Activated naive CD8-positive, alpha-beta T cell (primary cell): Measurements from ENCODE around the gene PLAAT4.
"Not testable (repeated sequence)": the region's sequence is repeated elsewhere in the genome, so short reads cannot be mapped to it uniquely, and the experiment has no call there.

ENCODE experiments used
- H3K27ac Mint-ChIP-seq: one replicate; pipeline ENCODE4 v1.8.0; 2021; ENCODE audit warnings: mixed read lengths
- H3K27me3 Mint-ChIP-seq: one replicate; pipeline ENCODE4 v1.8.0; 2021; ENCODE audit warnings: mixed read lengths
- H3K36me3 Mint-ChIP-seq: one replicate; pipeline ENCODE4 v1.8.0; 2021; ENCODE audit warnings: mixed read lengths
- H3K4me1 Mint-ChIP-seq: one replicate; pipeline ENCODE4 v1.8.0; 2021; ENCODE audit warnings: low read depth, mixed read lengths
- H3K4me3 Mint-ChIP-seq: one replicate; pipeline ENCODE4 v1.8.0; 2021; ENCODE audit warnings: mild to moderate bottlenecking, mixed read lengths
- H3K9me3 Mint-ChIP-seq: one replicate; pipeline ENCODE4 v1.8.0; 2021; ENCODE audit warnings: low read depth, mixed read lengths

PLAAT4 gene

DNA sequence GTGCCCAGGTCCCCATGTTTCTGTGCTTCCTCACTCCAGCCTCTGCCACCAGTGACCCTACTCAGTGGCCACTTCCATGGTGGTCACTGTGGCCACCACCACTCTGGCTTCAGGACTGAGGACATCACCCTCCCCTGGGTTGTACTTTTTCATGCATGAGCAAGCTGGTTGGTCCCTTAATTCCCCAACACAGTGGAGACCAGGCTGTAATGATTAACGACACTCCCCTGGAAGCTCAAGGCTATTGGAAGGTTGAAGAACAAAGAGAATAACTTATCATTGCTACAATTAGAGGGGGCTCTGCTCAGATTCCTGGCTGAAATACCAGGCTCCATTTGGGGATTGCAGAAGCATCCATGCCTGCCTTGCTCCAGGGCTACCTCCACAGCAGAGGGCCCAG is 10.5 kb downstream of the PLAAT4 start:
- Mint-ChIP-seq H3K27me3 (no peaks in the 10 kb centered on the region), H3K36me3 (peaks cover 2% of the 10 kb centered on the region), H3K27ac (peak overlapping the region; percentile 68), H3K4me1 (peaks cover 49% of the 10 kb centered on the region), H3K9me3 (no peaks in the 10 kb centered on the region), H3K4me3 (no peak overlapping the region)

- Mint-ChIP-seq H3K36me3 (peaks cover under 1% of the 10 kb centered on the region), H3K4me1 (peaks cover 48% of the 10 kb centered on the region), H3K4me3 (no peak overlapping the region)
Observed at GRCh38 chr11:63548178-63548577, 11.6 kb downstream of the PLAAT4 start.

GRCh38 chr11:63549411-63549810 is 12.8 kb downstream of the PLAAT4 start:
- H3K4me3 Mint-ChIP-seq: peak overlapping the region; percentile 54
- H3K27me3 Mint-ChIP-seq: no peaks in the 10 kb centered on the region
- no peaks in the 10 kb centered on the region for H3K36me3 Mint-ChIP-seq
- peak overlapping the region; percentile 83 for H3K27ac Mint-ChIP-seq
- H3K4me1 Mint-ChIP-seq: peaks cover 50% of the 10 kb centered on the region
- no peaks in the 10 kb centered on the region for H3K9me3 Mint-ChIP-seq

More at GRCh38 chr11:63548178-63548577, 11.6 kb downstream of the PLAAT4 start:
- Mint-ChIP-seq H3K9me3 (no peaks in the 10 kb centered on the region), H3K27me3 (no peaks in the 10 kb centered on the region), H3K27ac (peak overlapping the region; percentile 58)

GRCh38 chr11:63550156-63550700 is 13.6 kb downstream of the PLAAT4 start:
- not testable (repeated sequence) for H3K36me3 Mint-ChIP-seq, H3K27ac Mint-ChIP-seq, H3K9me3 Mint-ChIP-seq, H3K27me3 Mint-ChIP-seq
- peaks cover 56% of the 10 kb centered on the region for H3K4me1 Mint-ChIP-seq
- H3K4me3 Mint-ChIP-seq: peak overlapping the region; percentile 91

- Mint-ChIP-seq H3K4me3 (peak overlapping the region; percentile 91), H3K36me3 (no peaks in the 10 kb centered on the region), H3K27ac (peak overlapping the region; percentile 99), H3K9me3 (no peaks in the 10 kb centered on the region), H3K4me1 (peaks cover 63% of the 10 kb centered on the region), H3K27me3 (no peaks in the 10 kb centered on the region)
Observed at GRCh38 chr11:63551091-63551888, 14.7 kb downstream of the PLAAT4 start.

DNA sequence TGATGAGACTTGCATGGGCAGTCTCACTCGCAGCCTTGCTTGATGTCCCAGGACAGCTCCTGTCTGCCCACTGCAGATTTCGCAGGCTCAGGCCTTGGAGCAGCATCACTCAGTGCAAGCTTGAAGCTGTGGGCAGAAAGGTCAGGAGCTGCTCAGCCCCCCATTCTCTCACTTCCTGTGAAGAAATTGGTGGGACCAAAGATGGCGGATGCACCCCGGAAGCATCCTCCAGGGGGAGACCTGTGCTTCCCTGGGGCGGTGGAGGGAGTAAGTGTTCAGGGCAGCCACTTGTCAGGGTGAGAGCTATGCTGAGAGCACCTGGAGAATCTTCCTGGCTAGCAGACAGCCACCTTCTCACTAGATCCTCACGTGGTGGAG is 15.3 kb downstream of the PLAAT4 start:
- Mint-ChIP-seq H3K4me1 (peaks cover 69% of the 10 kb centered on the region), H3K36me3 (no peaks in the 10 kb centered on the region), H3K27me3 (no peaks in the 10 kb centered on the region), H3K4me3 (peak overlapping the region; percentile 91), H3K27ac (peak overlapping the region; percentile 99), H3K9me3 (no peaks in the 10 kb centered on the region)

- peaks cover 74% of the 10 kb centered on the region for H3K4me1 Mint-ChIP-seq
- no peaks in the 10 kb centered on the region for H3K9me3 Mint-ChIP-seq
Observed at GRCh38 chr11:63552921-63553320, 16.3 kb downstream of the PLAAT4 start.

GRCh38 chr11:63553759-63554158 is 17.2 kb downstream of the PLAAT4 start:
- H3K4me1 Mint-ChIP-seq: peaks cover 73% of the 10 kb centered on the region
- peak overlapping the region; percentile 99 for H3K27ac Mint-ChIP-seq
- H3K4me3 Mint-ChIP-seq: peak overlapping the region; percentile 91
- no peaks in the 10 kb centered on the region for H3K36me3 Mint-ChIP-seq
- no peaks in the 10 kb centered on the region for H3K9me3 Mint-ChIP-seq
- no peaks in the 10 kb centered on the region for H3K27me3 Mint-ChIP-seq

More at GRCh38 chr11:63552921-63553320, 16.3 kb downstream of the PLAAT4 start:
- H3K27me3 Mint-ChIP-seq: no peaks in the 10 kb centered on the region
- peak overlapping the region; percentile 91 for H3K4me3 Mint-ChIP-seq
- H3K36me3 Mint-ChIP-seq: no peaks in the 10 kb centered on the region
- H3K27ac Mint-ChIP-seq: peak overlapping the region; percentile 99

GRCh38 chr11:63554877-63555223 is 18.2 kb downstream of the PLAAT4 start:
- Mint-ChIP-seq H3K36me3 (no peaks in the 10 kb centered on the region), H3K4me3 (peak overlapping the region; percentile 31), H3K27ac (peak overlapping the region; percentile 80), H3K27me3 (no peaks in the 10 kb centered on the region), H3K9me3 (no peaks in the 10 kb centered on the region), H3K4me1 (peaks cover 73% of the 10 kb centered on the region)

DNA sequence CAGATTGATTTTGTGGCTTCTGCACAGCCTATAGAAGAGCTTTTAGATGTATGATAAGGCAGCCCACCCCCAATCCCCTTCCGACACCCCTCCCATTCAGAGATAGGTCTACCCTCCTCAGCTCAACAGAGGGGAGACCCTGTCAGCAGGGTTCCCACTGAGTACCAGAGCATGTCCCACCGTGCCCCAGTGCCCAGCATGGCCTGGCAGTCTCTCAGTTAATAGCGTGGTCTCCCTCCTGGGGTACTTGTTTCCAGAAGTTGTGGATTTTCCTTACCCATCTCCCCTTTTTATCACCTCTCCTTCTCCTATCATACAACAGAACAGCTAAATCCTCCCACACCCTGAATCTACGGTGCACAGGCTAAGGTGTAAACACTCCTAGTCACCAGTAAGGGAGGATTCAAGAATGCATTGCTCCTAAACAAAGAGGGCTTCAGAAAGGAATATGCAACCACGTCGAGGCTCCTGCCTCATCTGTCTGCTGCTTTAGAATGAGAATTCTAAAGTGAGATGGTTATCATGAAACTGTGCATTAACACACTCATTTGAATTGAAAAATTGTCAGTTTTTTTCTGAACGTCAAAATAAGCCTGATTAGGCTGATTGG is 19.9 kb downstream of the PLAAT4 start:
- Mint-ChIP-seq H3K27me3 (no peaks in the 10 kb centered on the region), H3K4me3 (no peak overlapping the region), H3K36me3 (no peaks in the 10 kb centered on the region), H3K27ac (no peak overlapping the region), H3K9me3 (no peaks in the 10 kb centered on the region), H3K4me1 (peaks cover 78% of the 10 kb centered on the region)

DNA sequence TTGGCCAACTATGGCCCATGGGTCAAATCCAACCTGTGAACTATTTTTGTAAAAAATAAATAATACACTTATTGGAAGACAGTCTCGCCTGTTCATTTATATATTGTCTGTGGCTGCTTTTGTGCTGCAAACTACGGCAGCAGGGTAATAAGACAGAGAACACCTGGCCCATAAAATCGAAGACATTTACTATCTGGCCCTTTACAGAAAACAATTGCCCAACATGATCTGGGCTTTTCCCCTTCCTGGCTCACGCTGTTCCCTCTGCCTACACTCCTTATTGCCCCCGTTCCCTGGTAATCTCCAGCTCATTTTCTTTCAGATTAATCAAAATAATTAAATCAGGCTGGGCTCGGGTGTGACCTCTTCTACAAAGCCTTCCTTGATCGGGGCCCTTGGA is 21.0 kb downstream of the PLAAT4 start:
- Mint-ChIP-seq H3K9me3 (no peaks in the 10 kb centered on the region), H3K36me3 (no peaks in the 10 kb centered on the region), H3K4me1 (peaks cover 77% of the 10 kb centered on the region), H3K27ac (no peak overlapping the region), H3K27me3 (no peaks in the 10 kb centered on the region), H3K4me3 (no peak overlapping the region)

- Mint-ChIP-seq H3K4me1 (peaks cover 68% of the 10 kb centered on the region), H3K4me3 (no peak overlapping the region), H3K36me3 (no peaks in the 10 kb centered on the region), H3K27ac (no peak overlapping the region), H3K27me3 (no peaks in the 10 kb centered on the region), H3K9me3 (no peaks in the 10 kb centered on the region)
Observed at GRCh38 chr11:63558459-63559157, 22.0 kb downstream of the PLAAT4 start.

DNA sequence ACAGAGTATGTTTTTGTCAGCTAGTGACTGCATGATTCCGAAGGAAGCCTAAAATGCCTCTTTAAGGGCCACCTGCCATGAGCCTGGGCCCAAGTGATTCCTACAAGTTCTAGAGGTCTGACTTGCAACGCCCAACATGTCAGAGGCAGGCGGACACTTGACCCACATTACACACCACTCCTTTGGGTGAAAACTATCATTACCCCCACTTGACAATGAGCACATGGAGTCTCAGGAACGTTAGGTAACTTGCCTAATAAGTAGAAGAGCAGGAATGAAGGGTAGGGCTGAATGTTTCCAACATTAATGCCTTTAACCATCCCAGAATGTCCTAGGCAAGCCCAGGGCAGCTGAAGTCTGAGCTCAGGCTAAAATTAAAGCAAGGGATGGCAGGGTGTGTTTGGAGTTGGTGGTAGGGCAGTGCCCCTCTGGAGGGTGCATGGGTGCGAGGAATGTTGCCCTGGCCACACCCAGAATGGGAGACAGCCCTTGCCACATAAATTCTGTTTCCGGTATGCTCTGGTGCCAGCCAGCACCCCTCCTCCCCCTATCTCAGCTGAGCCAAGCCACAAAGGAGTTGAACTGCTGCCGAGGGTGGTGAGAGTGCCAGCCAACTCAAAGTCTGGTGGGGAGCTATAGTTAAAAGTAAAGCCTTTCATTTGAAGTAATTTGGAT is 24.0 kb downstream of the PLAAT4 start:
- Mint-ChIP-seq H3K9me3 (no peaks in the 10 kb centered on the region), H3K27me3 (no peaks in the 10 kb centered on the region), H3K4me1 (peaks cover 64% of the 10 kb centered on the region), H3K4me3 (peak overlapping the region; percentile 52), H3K27ac (peak overlapping the region; percentile 81), H3K36me3 (no peaks in the 10 kb centered on the region)

DNA sequence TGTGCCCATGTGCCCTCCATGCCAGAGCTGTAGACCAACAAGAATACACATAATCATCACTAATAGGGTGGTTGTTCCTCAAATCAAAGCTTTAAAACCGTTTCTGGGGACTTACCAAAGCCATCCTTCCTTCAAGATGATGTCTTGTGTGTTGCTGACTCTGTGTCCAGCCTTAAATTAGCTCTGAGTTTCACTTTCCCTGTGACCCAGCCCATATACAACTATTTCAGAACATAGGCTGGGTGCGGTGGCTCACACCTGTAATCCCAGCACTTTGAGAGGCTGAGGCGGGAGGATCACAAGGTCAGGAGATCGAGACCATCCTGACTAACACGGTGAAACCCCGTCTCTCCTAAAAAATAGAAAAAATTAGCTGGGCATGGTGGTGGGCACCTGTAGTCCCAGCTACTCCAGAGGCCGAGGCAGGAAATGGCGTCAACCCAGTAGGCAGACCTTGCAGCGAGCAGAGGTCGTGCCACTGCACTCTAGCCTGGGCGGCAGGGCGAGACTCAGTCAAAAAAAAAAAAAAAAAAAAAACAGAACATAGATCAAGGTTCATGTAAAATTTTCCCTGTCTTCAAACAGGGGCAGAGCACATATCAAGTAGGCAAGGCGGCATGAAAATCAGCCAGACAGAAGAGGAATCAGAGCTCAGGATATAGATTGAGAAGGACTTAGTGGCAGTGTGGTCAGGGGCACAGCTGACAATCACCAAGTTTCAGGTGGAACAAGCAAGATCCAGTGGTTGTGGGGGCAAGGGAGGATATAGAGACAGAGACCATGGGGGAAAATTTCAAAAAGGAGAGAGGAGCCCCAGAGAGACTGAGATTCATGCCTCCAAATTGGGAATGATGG is 26.8 kb downstream of the PLAAT4 start, which contains the start of gene PLAAT2:
Gene PLAAT2, minus strand, starts transcription at position 179 of the 855 bp plus-strand sequence. Its CDS starts 55 bp downstream, at position 124.
- peaks cover 63% of the 10 kb centered on the region for H3K4me1 Mint-ChIP-seq
- no peaks in the 10 kb centered on the region for H3K36me3 Mint-ChIP-seq
- no peaks in the 10 kb centered on the region for H3K27me3 Mint-ChIP-seq
- H3K27ac Mint-ChIP-seq: no peak within 1 kb of the TSS
- H3K4me3 Mint-ChIP-seq: no peak within 1 kb of the TSS
- no peaks in the 10 kb centered on the region for H3K9me3 Mint-ChIP-seq
